NB4 (cell line): ENCODE data around the gene FCMR.

ENCODE experiments used
- CTCF ChIP-seq: IDR thresholded peaks from one replicate; pipeline ENCODE4 v1.5.1; 2012; ENCODE audit warnings: low read depth, low read length
- MAX ChIP-seq: IDR thresholded peaks from 2 replicates; pipeline ENCODE4 v1.6.1; 2011; ENCODE audit warnings: low read depth, low read length
- POLR2A ChIP-seq: IDR thresholded peaks from 2 replicates; pipeline ENCODE4 v1.6.1; 2011; ENCODE audit warnings: mild to moderate bottlenecking; ENCODE audit not compliant: insufficient read length; ENCODE audit errors: extremely low read depth

DNA sequence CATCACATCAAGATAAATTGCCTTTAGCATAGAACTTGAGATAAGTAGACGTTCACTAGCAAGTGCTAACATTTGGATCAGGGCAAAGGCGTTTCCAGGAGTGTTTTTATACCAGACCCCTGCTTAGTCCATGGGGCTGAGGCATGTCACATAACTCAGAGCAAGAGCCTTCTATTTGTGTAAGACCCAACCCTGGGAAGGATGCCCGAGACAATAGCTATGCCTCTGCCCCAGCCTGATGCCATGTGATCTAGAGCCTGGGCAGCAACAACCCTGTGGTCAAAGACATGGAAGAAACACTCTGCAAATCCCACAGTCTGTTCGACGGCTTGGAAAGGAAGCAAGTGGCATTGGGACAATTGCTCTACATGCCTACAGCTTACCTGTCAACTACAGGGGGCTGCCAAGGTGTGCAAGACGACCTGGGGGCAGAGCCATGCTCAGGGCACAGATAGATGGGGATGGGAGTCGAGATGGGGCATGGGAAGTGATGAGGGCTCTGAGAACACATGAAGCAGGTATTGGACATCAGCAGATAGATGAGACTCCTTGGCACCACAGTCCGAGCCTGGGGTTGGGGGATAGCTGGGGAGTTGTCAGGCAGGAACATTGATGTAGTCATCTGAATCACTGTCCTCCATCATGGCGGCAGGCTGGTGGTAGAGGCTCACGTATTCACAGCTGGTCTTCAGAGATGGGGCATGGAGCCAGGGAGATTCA lies 17.2 kb downstream of the FCMR start:
- no peak for TF ChIP-seq CTCF
- TF ChIP-seq POLR2A, result no peak
- TF ChIP-seq MAX, result no peak
